ENCODE data around the gene RASL10A. TPM values are rescaled to one million over a fixed set of nuclear protein-coding genes. Genes with fewer than 3 reads are reported as not detected.

Gene RASL10A
- total RNA-seq, 4 donors from 2014 or later, result 0.85 to 9.0 (median 5.6) TPM; not detected in 1

- Histone ChIP-seq H3K27me3 (no peaks in the 10 kb centered on the region), H3K9me3 (no peaks in the 10 kb centered on the region), H3K4me3 (no peak overlapping the region), H3K4me1 (no peaks in the 10 kb centered on the region), H3K27ac (no peak overlapping the region), H3K36me3 (peaks cover 0 to 100% (median 0%) of the 10 kb centered on the region in 3 donors)
- TF ChIP-seq CTCF (IDR thresholded peaks at IDR 0.05) (no peak), POLR2A (IDR thresholded peaks at IDR 0.05) (no peak)
- no peak for DNase-seq
Measured at GRCh38 chr22:29352778-29353177, 37.3 kb upstream of the RASL10A start.

GRCh38 chr22:29351891-29352290 lies 36.4 kb upstream of the RASL10A start:
- H3K4me3 ChIP-seq, result no peak overlapping the region
- H3K27me3 ChIP-seq, result no peaks in the 10 kb centered on the region
- H3K27ac ChIP-seq, result no peak overlapping the region
- no peaks in the 10 kb centered on the region for H3K9me3 ChIP-seq
- peaks cover 0 to 100% (median 0%) of the 10 kb centered on the region in 3 donors for H3K36me3 ChIP-seq
- H3K4me1 ChIP-seq, result no peaks in the 10 kb centered on the region
- no peak for TF ChIP-seq CTCF (IDR thresholded peaks at IDR 0.05)
- no peak for DNase-seq

GRCh38 chr22:29351042-29351441 lies 35.5 kb upstream of the RASL10A start:
- Histone ChIP-seq H3K27me3 (no peaks in the 10 kb centered on the region), H3K36me3 (peaks cover 0 to 100% (median 0%) of the 10 kb centered on the region in 3 donors)

GRCh38 chr22:29348956-29349355 lies 33.5 kb upstream of the RASL10A start:
- H3K27ac ChIP-seq, result no peak overlapping the region
- DNase-seq, result no peak
- H3K36me3 ChIP-seq, result peaks cover 0 to 97% (median 0%) of the 10 kb centered on the region in 3 donors
- H3K27me3 ChIP-seq, result no peaks in the 10 kb centered on the region
- H3K4me1 ChIP-seq, result no peaks in the 10 kb centered on the region
- no peaks in the 10 kb centered on the region for H3K9me3 ChIP-seq
- no peak for TF ChIP-seq POLR2A (IDR thresholded peaks at IDR 0.05)
- no peak for TF ChIP-seq CTCF (IDR thresholded peaks at IDR 0.05)
- H3K4me3 ChIP-seq, result no peak overlapping the region

More at GRCh38 chr22:29351042-29351441, 35.5 kb upstream of the RASL10A start:
- Histone ChIP-seq H3K27ac (peak overlapping the region in 1 of 4 donors; percentile 1), H3K9me3 (no peaks in the 10 kb centered on the region), H3K4me1 (no peaks in the 10 kb centered on the region), H3K4me3 (no peak overlapping the region)
- DNase-seq, result peak in 2 of 3 donors; percentile 60 to 66
- TF ChIP-seq CTCF (IDR thresholded peaks at IDR 0.05) (no peak), POLR2A (IDR thresholded peaks at IDR 0.05) (no peak)

GRCh38 chr22:29348041-29348440 lies 32.5 kb upstream of the RASL10A start:
- DNase-seq, result no peak
- H3K27ac ChIP-seq, result no peak overlapping the region
- no peaks in the 10 kb centered on the region for H3K27me3 ChIP-seq
- H3K9me3 ChIP-seq, result no peaks in the 10 kb centered on the region
- no peak for TF ChIP-seq POLR2A (IDR thresholded peaks at IDR 0.05)
- peaks cover 0 to 96% (median 0%) of the 10 kb centered on the region in 3 donors for H3K36me3 ChIP-seq
- H3K4me3 ChIP-seq, result no peak overlapping the region
- H3K4me1 ChIP-seq, result no peaks in the 10 kb centered on the region

- no peak for DNase-seq
- Histone ChIP-seq H3K4me1 (no peaks in the 10 kb centered on the region), H3K9me3 (no peaks in the 10 kb centered on the region), H3K27me3 (no peaks in the 10 kb centered on the region), H3K36me3 (peaks cover 0 to 96% (median 0%) of the 10 kb centered on the region in 3 donors), H3K4me3 (no peak overlapping the region), H3K27ac (no peak overlapping the region)
- TF ChIP-seq CTCF (IDR thresholded peaks at IDR 0.05), result no peak
- TF ChIP-seq POLR2A (IDR thresholded peaks at IDR 0.05), result no peak
Measured at GRCh38 chr22:29346659-29347058, 31.2 kb upstream of the RASL10A start.

Data from Peyer's patch (tissue), 4 donors.